ENCODE results near the gene DNM3.

Gene DNM3

GRCh38 chr1:172453607-172454006 lies 612.3 kb downstream of the DNM3 start:
- H3K4me3 ChIP-seq (ENCODE audit: low read depth, low read length): no peak overlapping the region
- DNase-seq (ENCODE audit: low read depth): no peak
- no peak for TF ChIP-seq POLR2A (IDR thresholded peaks at IDR 0.05; ENCODE audit: extremely low read depth, insufficient read length)

GRCh38 chr1:172455451-172455850 lies 614.2 kb downstream of the DNM3 start:
- TF ChIP-seq MYC (IDR thresholded peaks at IDR 0.05; ENCODE audit: low read depth, low read length) (no peak), POLR2A (IDR thresholded peaks at IDR 0.05; ENCODE audit: extremely low read depth, insufficient read length) (no peak), MAX (IDR thresholded peaks at IDR 0.05; ENCODE audit: low read depth, low read length) (no peak), CTCF (IDR thresholded peaks at IDR 0.05; ENCODE audit: low read depth, low read length) (no peak)
- H3K4me3 ChIP-seq (ENCODE audit: low read depth, low read length): no peak overlapping the region
- no peak for DNase-seq (ENCODE audit: low read depth)

- no peak overlapping the region for H3K4me3 ChIP-seq (ENCODE audit: low read depth, low read length)
- no peak for DNase-seq (ENCODE audit: low read depth)
- no peak for TF ChIP-seq MAX (IDR thresholded peaks at IDR 0.05; ENCODE audit: low read depth, low read length)
- no peak for TF ChIP-seq POLR2A (IDR thresholded peaks at IDR 0.05; ENCODE audit: extremely low read depth, insufficient read length)
- TF ChIP-seq CTCF (IDR thresholded peaks at IDR 0.05; ENCODE audit: low read depth, low read length): no peak
- no peak for TF ChIP-seq MYC (IDR thresholded peaks at IDR 0.05; ENCODE audit: low read depth, low read length)
These were observed 615.1 kb downstream of the DNM3 start for GRCh38 chr1:172456344-172456769.

GRCh38 chr1:172457479-172458130 lies 616.3 kb downstream of the DNM3 start:
- TF ChIP-seq CTCF (IDR thresholded peaks at IDR 0.05; ENCODE audit: low read depth, low read length) (no peak), POLR2A (IDR thresholded peaks at IDR 0.05; ENCODE audit: extremely low read depth, insufficient read length) (no peak), MAX (IDR thresholded peaks at IDR 0.05; ENCODE audit: low read depth, low read length) (no peak), MYC (IDR thresholded peaks at IDR 0.05; ENCODE audit: low read depth, low read length) (no peak)
- H3K4me3 ChIP-seq (ENCODE audit: low read depth, low read length): no peak overlapping the region
- DNase-seq (ENCODE audit: low read depth): no peak

- H3K4me3 ChIP-seq (ENCODE audit: low read depth, low read length): no peak overlapping the region
- no peak for DNase-seq (ENCODE audit: low read depth)
- no peak for TF ChIP-seq CTCF (IDR thresholded peaks at IDR 0.05; ENCODE audit: low read depth, low read length)
- TF ChIP-seq POLR2A (IDR thresholded peaks at IDR 0.05; ENCODE audit: extremely low read depth, insufficient read length): no peak
- TF ChIP-seq MYC (IDR thresholded peaks at IDR 0.05; ENCODE audit: low read depth, low read length): no peak
- TF ChIP-seq MAX (IDR thresholded peaks at IDR 0.05; ENCODE audit: low read depth, low read length): no peak
These were observed 618.9 kb downstream of the DNM3 start for GRCh38 chr1:172460177-172460576.

- no peak overlapping the region for H3K4me3 ChIP-seq (ENCODE audit: low read depth, low read length)
- no peak for TF ChIP-seq MYC (IDR thresholded peaks at IDR 0.05; ENCODE audit: low read depth, low read length)
- TF ChIP-seq MAX (IDR thresholded peaks at IDR 0.05; ENCODE audit: low read depth, low read length): no peak
- TF ChIP-seq CTCF (IDR thresholded peaks at IDR 0.05; ENCODE audit: low read depth, low read length): no peak
- TF ChIP-seq POLR2A (IDR thresholded peaks at IDR 0.05; ENCODE audit: extremely low read depth, insufficient read length): no peak
- DNase-seq (ENCODE audit: low read depth): no peak
These were observed 619.6 kb downstream of the DNM3 start for GRCh38 chr1:172460887-172461315.
